ENCODE results near the gene SPIRE2.

SPIRE2 gene

DNA sequence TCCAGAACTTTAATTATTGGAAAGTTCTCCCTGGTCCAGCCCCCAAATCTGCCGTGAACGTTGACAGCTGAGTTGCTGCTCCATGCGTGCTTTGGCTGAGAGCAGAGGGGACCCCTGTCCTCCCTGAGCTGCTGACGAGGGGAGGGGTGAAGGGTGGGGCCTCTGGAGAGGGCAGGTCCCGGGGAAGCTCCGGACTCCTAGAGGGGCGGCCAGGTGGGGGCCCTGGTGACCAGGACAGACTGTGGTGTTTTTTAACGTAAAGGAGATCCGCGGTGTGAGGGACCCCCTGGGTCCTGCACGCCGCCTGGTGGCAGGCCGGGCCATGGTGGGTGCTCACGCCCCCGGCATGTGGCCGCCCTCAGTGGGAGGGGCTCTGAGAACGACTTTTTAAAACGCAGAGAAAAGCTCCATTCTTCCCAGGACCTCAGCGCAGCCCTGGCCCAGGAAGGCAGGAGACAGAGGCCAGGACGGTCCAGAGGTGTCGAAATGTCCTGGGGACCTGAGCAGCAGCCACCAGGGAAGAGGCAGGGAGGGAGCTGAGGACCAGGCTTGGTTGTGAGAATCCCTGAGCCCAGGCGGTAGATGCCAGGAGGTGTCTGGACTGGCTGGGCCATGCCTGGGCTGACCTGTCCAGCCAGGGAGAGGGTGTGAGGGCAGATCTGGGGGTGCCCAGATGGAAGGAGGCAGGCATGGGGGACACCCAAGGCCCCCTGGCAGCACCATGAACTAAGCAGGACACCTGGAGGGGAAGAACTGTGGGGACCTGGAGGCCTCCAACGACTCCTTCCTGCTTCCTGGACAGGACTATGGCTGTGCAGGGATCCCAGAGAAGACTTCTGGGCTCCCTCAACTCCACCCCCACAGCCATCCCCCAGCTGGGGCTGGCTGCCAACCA, 90.4 kb downstream of the SPIRE2 start, which contains the start of gene MC1R:
TSS of gene MC1R (plus strand) at position 410 of the 895 bp plus-strand sequence. CDS start at position 807, 397 bp downstream.
- DNase-seq, result no peak

DNA sequence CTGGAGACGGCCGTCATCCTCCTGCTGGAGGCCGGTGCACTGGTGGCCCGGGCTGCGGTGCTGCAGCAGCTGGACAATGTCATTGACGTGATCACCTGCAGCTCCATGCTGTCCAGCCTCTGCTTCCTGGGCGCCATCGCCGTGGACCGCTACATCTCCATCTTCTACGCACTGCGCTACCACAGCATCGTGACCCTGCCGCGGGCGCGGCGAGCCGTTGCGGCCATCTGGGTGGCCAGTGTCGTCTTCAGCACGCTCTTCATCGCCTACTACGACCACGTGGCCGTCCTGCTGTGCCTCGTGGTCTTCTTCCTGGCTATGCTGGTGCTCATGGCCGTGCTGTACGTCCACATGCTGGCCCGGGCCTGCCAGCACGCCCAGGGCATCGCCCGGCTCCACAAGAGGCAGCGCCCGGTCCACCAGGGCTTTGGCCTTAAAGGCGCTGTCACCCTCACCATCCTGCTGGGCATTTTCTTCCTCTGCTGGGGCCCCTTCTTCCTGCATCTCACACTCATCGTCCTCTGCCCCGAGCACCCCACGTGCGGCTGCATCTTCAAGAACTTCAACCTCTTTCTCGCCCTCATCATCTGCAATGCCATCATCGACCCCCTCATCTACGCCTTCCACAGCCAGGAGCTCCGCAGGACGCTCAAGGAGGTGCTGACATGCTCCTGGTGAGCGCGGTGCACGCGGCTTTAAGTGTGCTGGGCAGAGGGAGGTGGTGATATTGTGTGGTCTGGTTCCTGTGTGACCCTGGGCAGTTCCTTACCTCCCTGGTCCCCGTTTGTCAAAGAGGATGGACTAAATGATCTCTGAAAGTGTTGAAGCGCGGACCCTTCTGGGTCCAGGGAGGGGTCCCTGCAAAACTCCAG, 91.5 kb downstream of the SPIRE2 start:
- no peak for DNase-seq

DNA sequence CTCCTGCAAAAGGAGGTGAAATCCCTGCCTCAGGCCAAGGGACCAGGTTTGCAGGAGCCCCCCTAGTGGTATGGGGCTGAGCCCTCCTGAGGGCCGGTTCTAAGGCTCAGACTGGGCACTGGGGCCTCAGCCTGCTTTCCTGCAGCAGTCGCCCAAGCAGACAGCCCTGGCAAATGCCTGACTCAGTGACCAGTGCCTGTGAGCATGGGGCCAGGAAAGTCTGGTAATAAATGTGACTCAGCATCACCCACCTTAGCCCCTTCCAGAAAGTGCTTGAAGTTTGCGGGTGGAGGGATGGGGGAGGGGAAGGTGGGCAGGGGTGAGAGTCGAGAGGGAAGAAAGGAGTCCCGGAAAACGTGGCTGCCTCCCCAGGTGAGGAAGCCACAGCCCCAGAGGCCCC, 92.4 kb downstream of the SPIRE2 start:
- DNase-seq, result no peak
